Fibroblast of lung (primary cell): ENCODE measurements around the gene CNPY4. TPM values are rescaled to one million over a fixed set of nuclear protein-coding genes. Genes with fewer than 3 reads are reported as not detected.
A peak's percentile ranks its signal among the peaks of the same experiment; 100 is the strongest.

Experiments
- DNase-seq, 2 donors: peaks; one replicate each; pipeline versions ENCODE4 v3.0.0 to v3.0.0-alpha.2; 2010; ENCODE audit warnings: low read depth in 2 of 2
- H2AFZ ChIP-seq: 2 replicates; pipeline ENCODE4 v1.5.1; 2012; ENCODE audit warnings: low read length, control low read depth, inconsistent platforms
- H3K27ac ChIP-seq: 2 replicates; pipeline ENCODE4 v1.5.1; 2011; ENCODE audit warnings: low read length, control low read depth; ENCODE audit not compliant: insufficient read depth
- H3K27me3 ChIP-seq: 2 replicates; pipeline ENCODE4 v1.5.1; 2011; ENCODE audit warnings: mild to moderate bottlenecking, low read length; ENCODE audit not compliant: control insufficient read depth, insufficient read depth
- H3K36me3 ChIP-seq: 2 replicates; pipeline ENCODE4 v1.5.1; 2011; ENCODE audit warnings: low read length; ENCODE audit not compliant: control insufficient read depth, insufficient read depth
- H3K4me1 ChIP-seq: 2 replicates; pipeline ENCODE4 v1.5.1; 2011; ENCODE audit warnings: low read length; ENCODE audit not compliant: control insufficient read depth, insufficient read depth; ENCODE audit errors: extremely low read depth
- H3K4me2 ChIP-seq: 2 replicates; pipeline ENCODE4 v1.5.1; 2011; ENCODE audit warnings: low read length, control low read depth; ENCODE audit not compliant: insufficient read depth; ENCODE audit errors: extremely low read depth
- H3K4me3 ChIP-seq, 4 experiments: fragments of 200-600 bp in 1 of 4; sonication (generic) in 1 of 4; replicated peaks in 1 of 4; 2 replicates each; pipeline ENCODE4 v1.5.1; 2011 to 2016; ENCODE audit warnings: low read length in 4 of 4, low read depth in 3 of 4, mild to moderate bottlenecking in 3 of 4, control low read depth in 2 of 4, inconsistent platforms in 1 of 4, mixed read lengths in 1 of 4; ENCODE audit not compliant: insufficient read depth in 1 of 4; ENCODE audit errors: control extremely low read depth in 1 of 4
- H3K79me2 ChIP-seq: 2 replicates; pipeline ENCODE4 v1.5.1; 2012; ENCODE audit warnings: mild to moderate bottlenecking, low read length, inconsistent platforms; ENCODE audit not compliant: control insufficient read depth, insufficient read depth
- H3K9ac ChIP-seq: 2 replicates; pipeline ENCODE4 v1.5.1; 2011; ENCODE audit warnings: mild to moderate bottlenecking, low read length, control low read depth; ENCODE audit not compliant: insufficient read depth
- H3K9me3 ChIP-seq: 2 replicates; pipeline ENCODE4 v1.5.1; 2012; ENCODE audit warnings: low read depth, low read length; ENCODE audit not compliant: control insufficient read depth, insufficient read depth
- H4K20me1 ChIP-seq: 2 replicates; pipeline ENCODE4 v1.5.1; 2011; ENCODE audit warnings: low read length; ENCODE audit not compliant: control insufficient read depth, insufficient read depth; ENCODE audit errors: extremely low read depth
- EZH2 ChIP-seq: IDR thresholded peaks from 2 replicates; pipeline ENCODE4 v1.5.1; 2012; ENCODE audit warnings: low read length, control low read depth, mild to moderate bottlenecking; ENCODE audit errors: missing control alignments
- polyA plus RNA-seq, 2 donors: library from polyadenylated mRNA; depleted of rRNA in 1 of 2; stranded (reverse) in 1 of 2; unstranded in 1 of 2; fragments of >200 nt; gene quantifications; 2 replicates each; pipeline ENCODE4 v1.2.1, GENCODE V29; 2011 to 2012; ENCODE audit warnings: missing spikeins in 1 of 2
- total RNA-seq: library from RNA; depleted of rRNA; stranded (reverse); fragments of >200 nt; gene quantifications from 2 replicates; pipeline ENCODE4 v1.2.1, GENCODE V29; 2014
- TF ChIP-seq, protein P1 (sequence below), 2 donors: IDR thresholded peaks in 1 of 2; conservative IDR thresholded peaks in 1 of 2; 1 replicate in 1 of 2; 2 replicates in 1 of 2; pipeline ENCODE4 v1.5.1; 2011 to 2012; ENCODE audit warnings: low read length in 2 of 2, control low read depth in 1 of 2, inconsistent platforms in 1 of 2, low read depth in 1 of 2, mild to moderate bottlenecking in 1 of 2

The CNPY4 gene
- total and polyA plus RNA-seq, 2 donors (not counting 1 experiment from before 2014, with no cell fraction given), result 21.6 to 40.7 TPM

DNA sequence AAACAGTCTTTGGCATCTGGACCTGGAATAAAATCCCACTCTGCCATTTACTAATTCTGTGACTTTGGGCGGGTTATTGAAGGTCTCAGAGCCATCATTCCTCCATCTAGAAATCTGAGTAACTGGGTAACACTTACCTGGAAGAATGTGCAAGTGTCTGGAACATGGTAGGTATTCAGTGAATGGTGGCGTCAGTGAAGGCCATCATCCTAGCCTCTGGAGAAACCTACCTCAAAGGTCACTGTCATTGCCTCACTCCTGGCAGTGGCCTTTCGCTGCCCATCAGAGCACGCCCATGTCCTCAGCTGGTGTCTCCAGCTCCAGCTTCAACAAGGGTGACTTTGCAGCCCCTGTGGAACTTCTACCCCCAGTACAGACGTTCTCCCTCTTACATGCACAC, 44.4 kb downstream of the CNPY4 start:
- H3K36me3 ChIP-seq, result no peaks in the 10 kb centered on the region
- H3K27me3 ChIP-seq, result no peaks in the 10 kb centered on the region
- H3K9ac ChIP-seq, result no peak overlapping the region
- H3K4me2 ChIP-seq, result no peak overlapping the region
- no peaks in the 10 kb centered on the region for H4K20me1 ChIP-seq
- H3K9me3 ChIP-seq, result no peaks in the 10 kb centered on the region
- H3K27ac ChIP-seq, result no peak overlapping the region
- no peak overlapping the region for H3K4me3 ChIP-seq
- TF ChIP-seq, protein P1, sequence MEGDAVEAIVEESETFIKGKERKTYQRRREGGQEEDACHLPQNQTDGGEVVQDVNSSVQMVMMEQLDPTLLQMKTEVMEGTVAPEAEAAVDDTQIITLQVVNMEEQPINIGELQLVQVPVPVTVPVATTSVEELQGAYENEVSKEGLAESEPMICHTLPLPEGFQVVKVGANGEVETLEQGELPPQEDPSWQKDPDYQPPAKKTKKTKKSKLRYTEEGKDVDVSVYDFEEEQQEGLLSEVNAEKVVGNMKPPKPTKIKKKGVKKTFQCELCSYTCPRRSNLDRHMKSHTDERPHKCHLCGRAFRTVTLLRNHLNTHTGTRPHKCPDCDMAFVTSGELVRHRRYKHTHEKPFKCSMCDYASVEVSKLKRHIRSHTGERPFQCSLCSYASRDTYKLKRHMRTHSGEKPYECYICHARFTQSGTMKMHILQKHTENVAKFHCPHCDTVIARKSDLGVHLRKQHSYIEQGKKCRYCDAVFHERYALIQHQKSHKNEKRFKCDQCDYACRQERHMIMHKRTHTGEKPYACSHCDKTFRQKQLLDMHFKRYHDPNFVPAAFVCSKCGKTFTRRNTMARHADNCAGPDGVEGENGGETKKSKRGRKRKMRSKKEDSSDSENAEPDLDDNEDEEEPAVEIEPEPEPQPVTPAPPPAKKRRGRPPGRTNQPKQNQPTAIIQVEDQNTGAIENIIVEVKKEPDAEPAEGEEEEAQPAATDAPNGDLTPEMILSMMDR (conservative IDR thresholded peaks at IDR 0.05 in 1 of 2, IDR thresholded peaks at IDR 0.05 in 1 of 2; ENCODE audit: low read depth in 1 of 2, low read length in 2 of 2), result no peak
- TF ChIP-seq EZH2, result no peak
- DNase-seq, result no peak
- peaks cover 4% of the 10 kb centered on the region for H3K4me1 ChIP-seq
- H2AFZ ChIP-seq, result no peak overlapping the region
- H3K79me2 ChIP-seq, result no peaks in the 10 kb centered on the region

DNA sequence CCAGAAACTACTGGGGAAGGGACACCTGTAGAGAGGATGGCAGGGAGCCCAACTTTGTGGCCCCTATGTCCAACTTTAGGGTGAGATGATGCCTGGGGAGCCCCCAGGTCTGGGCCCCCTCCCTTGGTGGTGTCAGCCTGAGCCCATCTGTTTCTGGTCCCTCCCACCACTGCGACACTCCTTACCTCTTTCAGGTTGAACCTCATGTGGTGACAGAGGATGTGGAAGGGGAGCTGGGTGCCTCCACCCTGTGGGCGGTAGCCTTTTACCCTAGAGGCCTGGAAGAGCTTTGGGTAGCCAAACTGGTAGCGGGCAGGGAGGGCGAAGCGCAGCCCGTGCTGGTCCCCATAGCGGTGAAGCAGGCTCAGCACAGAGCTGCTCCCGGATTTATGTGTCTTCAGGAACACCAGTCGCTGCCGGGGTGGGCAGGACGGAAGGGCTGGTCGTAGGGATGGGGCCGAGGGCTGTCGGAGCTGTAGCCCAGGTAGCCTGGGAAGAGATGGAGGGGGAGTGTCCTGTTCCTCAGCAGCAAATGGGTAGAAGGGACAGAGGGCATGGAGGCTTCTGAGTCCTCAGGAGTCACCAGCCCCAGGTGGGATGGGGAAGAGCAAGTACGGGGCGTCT, 47.0 kb downstream of the CNPY4 start:
- H3K79me2 ChIP-seq, result no peaks in the 10 kb centered on the region
- no peaks in the 10 kb centered on the region for H4K20me1 ChIP-seq
- H2AFZ ChIP-seq, result no peak overlapping the region
- no peaks in the 10 kb centered on the region for H3K9me3 ChIP-seq
- H3K4me2 ChIP-seq, result no peak overlapping the region
- no peaks in the 10 kb centered on the region for H3K27me3 ChIP-seq
- no peak for TF ChIP-seq EZH2
- TF ChIP-seq, protein P1 (conservative IDR thresholded peaks at IDR 0.05 in 1 of 2, IDR thresholded peaks at IDR 0.05 in 1 of 2; ENCODE audit: low read depth in 1 of 2, low read length in 2 of 2), result no peak
- no peak overlapping the region for H3K27ac ChIP-seq
- H3K4me1 ChIP-seq, result peaks cover 4% of the 10 kb centered on the region
- no peak for DNase-seq
- H3K4me3 ChIP-seq, result no peak overlapping the region
- no peaks in the 10 kb centered on the region for H3K36me3 ChIP-seq
- no peak overlapping the region for H3K9ac ChIP-seq

- H3K4me3 ChIP-seq, result peak overlapping the region in 3 of 4 experiments; percentile 63 to 71 (median 65)
- H3K9me3 ChIP-seq, result no peaks in the 10 kb centered on the region
- H4K20me1 ChIP-seq, result no peaks in the 10 kb centered on the region
- H3K27me3 ChIP-seq, result no peaks in the 10 kb centered on the region
- H3K79me2 ChIP-seq, result no peaks in the 10 kb centered on the region
- no peak for DNase-seq
- no peak for TF ChIP-seq EZH2
- TF ChIP-seq, protein P1 (conservative IDR thresholded peaks at IDR 0.05 in 1 of 2, IDR thresholded peaks at IDR 0.05 in 1 of 2; ENCODE audit: low read depth in 1 of 2, low read length in 2 of 2), result no peak
- no peaks in the 10 kb centered on the region for H3K36me3 ChIP-seq
- peak overlapping the region; percentile 67 for H3K4me2 ChIP-seq
- no peak overlapping the region for H3K27ac ChIP-seq
- H3K9ac ChIP-seq, result no peak overlapping the region
- H2AFZ ChIP-seq, result peak overlapping the region; percentile 95
- peaks cover 4% of the 10 kb centered on the region for H3K4me1 ChIP-seq
These were observed 47.8 kb downstream of the CNPY4 start for GRCh38 chr7:100166970-100167911.
